Calu3 (cell line): ENCODE results near the gene PNPT1. TPM values are rescaled to one million over a fixed set of nuclear protein-coding genes. Genes with fewer than 3 reads are reported as not detected.
"Not testable (repeated sequence)": the region's sequence is repeated elsewhere in the genome, so short reads cannot be mapped to it uniquely, and the experiment has no call there.

ENCODE experiments used
- BruUV-seq: library from RNA; stranded (reverse); fragments of 400-500 nt; replicated peaks from 2 replicates; lab custom pipeline; 2021; lab: Mats Ljungman, UMichigan
- CTCF ChIA-PET: fragments of 300-600 bp; sonication (Branson Sonifier 250); formaldehyde crosslinking; loops from one replicate; lab custom pipeline; 2022; ENCODE audit warnings: antibody characterized with exemption; lab: Charles Lee
- DNase-seq: peaks from one replicate; pipeline ENCODE4 v3.0.0; 2022
- H3K27ac Mint-ChIP-seq: one replicate; pipeline ENCODE4 v1.8.0; 2022; ENCODE audit warnings: mixed read lengths; ENCODE audit not compliant: unreplicated experiment
- H3K27me3 Mint-ChIP-seq: one replicate; pipeline ENCODE4 v1.8.0; 2022; ENCODE audit warnings: mixed read lengths; ENCODE audit not compliant: unreplicated experiment
- H3K36me3 Mint-ChIP-seq: one replicate; pipeline ENCODE4 v1.8.0; 2022; ENCODE audit warnings: mild to moderate bottlenecking, moderate library complexity, mixed read lengths; ENCODE audit not compliant: insufficient read depth, unreplicated experiment
- H3K4me1 Mint-ChIP-seq: one replicate; pipeline ENCODE4 v1.8.0; 2022; ENCODE audit warnings: mild to moderate bottlenecking, low read depth, mixed read lengths; ENCODE audit not compliant: unreplicated experiment
- H3K4me3 Mint-ChIP-seq: one replicate; pipeline ENCODE4 v1.8.0; 2022; ENCODE audit warnings: mild to moderate bottlenecking, low read depth, moderate library complexity, mixed read lengths; ENCODE audit not compliant: unreplicated experiment
- H3K9me3 Mint-ChIP-seq: one replicate; pipeline ENCODE4 v1.8.0; 2022; ENCODE audit warnings: low read depth, mixed read lengths; ENCODE audit not compliant: unreplicated experiment
- intact Hi-C: fragments of 100-400 bp; cut with micrococcal nuclease; formaldehyde crosslinking; loops from one replicate; pipeline ENCODE4 v1.10.0; 2022; ENCODE audit not compliant: unreplicated experiment
- total RNA-seq: library from RNA; stranded (reverse); gene quantifications from 2 replicates; pipeline ENCODE4 v1.2.3, GENCODE V29; 2022
- TF ChIP-seq, protein P1 (sequence below): fragments of 200-600 bp; IDR thresholded peaks from one replicate; pipeline ENCODE4 v1.8.0; 2022; ENCODE audit warnings: antibody characterized with exemption; ENCODE audit not compliant: unreplicated experiment

PNPT1 gene
- total RNA-seq, 1 experiment from 2014 or later, result 58.5 TPM

DNA sequence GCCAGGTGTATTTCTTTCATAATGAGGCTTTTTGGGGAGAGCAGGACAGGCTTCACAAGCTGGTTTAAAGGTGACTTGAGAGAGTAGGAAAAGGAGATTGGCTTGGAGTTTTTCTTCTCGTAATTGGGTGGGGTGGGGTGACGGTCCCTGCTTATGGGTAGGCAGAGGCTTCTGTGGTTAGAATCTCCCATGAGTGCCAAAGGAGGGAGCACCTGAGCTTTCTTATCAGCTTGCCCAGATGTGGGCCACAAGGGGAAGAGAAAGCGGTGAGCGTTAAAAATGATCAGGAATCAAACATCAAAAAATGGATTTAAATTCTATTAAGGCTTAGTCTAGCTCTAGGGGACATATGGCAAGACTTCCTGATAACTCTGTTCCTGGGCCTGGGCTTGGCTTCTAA is 9.7 kb upstream of the PNPT1 start:
- Mint-ChIP-seq H3K9me3 (no peaks in the 10 kb centered on the region), H3K36me3 (no peaks in the 10 kb centered on the region), H3K4me3 (no peak overlapping the region), H3K4me1 (no peaks in the 10 kb centered on the region), H3K27ac (no peak overlapping the region), H3K27me3 (peaks cover 34% of the 10 kb centered on the region)
- no peak for DNase-seq
- TF ChIP-seq, protein P1, sequence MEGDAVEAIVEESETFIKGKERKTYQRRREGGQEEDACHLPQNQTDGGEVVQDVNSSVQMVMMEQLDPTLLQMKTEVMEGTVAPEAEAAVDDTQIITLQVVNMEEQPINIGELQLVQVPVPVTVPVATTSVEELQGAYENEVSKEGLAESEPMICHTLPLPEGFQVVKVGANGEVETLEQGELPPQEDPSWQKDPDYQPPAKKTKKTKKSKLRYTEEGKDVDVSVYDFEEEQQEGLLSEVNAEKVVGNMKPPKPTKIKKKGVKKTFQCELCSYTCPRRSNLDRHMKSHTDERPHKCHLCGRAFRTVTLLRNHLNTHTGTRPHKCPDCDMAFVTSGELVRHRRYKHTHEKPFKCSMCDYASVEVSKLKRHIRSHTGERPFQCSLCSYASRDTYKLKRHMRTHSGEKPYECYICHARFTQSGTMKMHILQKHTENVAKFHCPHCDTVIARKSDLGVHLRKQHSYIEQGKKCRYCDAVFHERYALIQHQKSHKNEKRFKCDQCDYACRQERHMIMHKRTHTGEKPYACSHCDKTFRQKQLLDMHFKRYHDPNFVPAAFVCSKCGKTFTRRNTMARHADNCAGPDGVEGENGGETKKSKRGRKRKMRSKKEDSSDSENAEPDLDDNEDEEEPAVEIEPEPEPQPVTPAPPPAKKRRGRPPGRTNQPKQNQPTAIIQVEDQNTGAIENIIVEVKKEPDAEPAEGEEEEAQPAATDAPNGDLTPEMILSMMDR, result no peak
- intact Hi-C loops, result no loop called here
- CTCF ChIA-PET, result no interaction called here
- no TSS peak for BruUV-seq

DNA sequence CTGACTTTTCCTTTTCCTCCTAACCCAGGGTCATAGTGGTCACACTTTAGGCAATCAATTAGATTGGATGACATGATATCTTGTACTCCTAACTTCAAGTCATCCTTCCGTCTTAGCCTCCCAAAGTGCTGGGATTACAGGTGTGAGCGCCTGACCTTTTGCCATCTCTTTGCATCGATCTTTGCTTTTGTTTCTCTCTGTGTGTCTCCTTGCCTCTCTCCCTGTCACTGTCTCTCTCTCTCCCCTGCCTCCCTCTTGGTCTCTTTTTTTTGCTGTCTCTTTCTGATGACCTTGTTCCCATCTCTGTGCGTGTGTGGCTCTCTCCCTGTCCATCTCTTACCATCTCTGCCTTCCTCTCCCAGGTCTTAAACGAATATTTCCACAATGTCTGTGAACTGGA is 904 bp downstream of the PNPT1 start:
- CTCF ChIA-PET, result not testable (repeated sequence)

DNA sequence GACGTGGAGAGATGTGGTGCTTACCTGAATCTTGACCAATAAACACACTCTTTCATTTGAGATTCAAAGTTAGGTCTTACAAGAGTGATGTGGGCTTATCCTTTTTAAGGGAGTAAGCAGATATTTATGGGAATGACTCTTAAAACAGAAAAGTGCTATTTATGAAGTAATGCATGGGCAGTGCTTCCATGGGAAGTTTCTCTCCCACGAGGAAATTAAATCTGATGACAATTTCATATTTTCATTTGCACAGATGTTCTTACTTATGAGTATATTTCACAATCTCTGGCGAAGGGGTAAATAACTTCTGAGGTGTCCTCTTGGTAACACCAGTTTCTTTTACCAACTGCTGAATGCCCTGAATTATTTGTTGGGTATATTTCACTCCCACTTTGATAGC is 21.0 kb downstream of the PNPT1 start:
- Mint-ChIP-seq H3K36me3 (peaks cover 4% of the 10 kb centered on the region), H3K4me1 (no peaks in the 10 kb centered on the region), H3K4me3 (no peak overlapping the region), H3K27ac (no peak overlapping the region), H3K9me3 (no peaks in the 10 kb centered on the region), H3K27me3 (no peaks in the 10 kb centered on the region)
- no TSS peak for BruUV-seq
- CTCF ChIA-PET, result no interaction called here
- intact Hi-C loops, result no loop called here
- TF ChIP-seq, protein P1, result no peak
- no peak for DNase-seq

More for the DNA sequence above, 904 bp downstream of the PNPT1 start:
- H3K9me3 Mint-ChIP-seq, intact Hi-C loops, BruUV-seq, DNase-seq, H3K27me3 Mint-ChIP-seq: not testable (repeated sequence)
- Mint-ChIP-seq H3K27ac (peak overlapping the region; percentile 91), H3K4me3 (peak overlapping the region; percentile 95), H3K4me1 (peaks cover 19% of the 10 kb centered on the region), H3K36me3 (peaks cover 27% of the 10 kb centered on the region)

DNA sequence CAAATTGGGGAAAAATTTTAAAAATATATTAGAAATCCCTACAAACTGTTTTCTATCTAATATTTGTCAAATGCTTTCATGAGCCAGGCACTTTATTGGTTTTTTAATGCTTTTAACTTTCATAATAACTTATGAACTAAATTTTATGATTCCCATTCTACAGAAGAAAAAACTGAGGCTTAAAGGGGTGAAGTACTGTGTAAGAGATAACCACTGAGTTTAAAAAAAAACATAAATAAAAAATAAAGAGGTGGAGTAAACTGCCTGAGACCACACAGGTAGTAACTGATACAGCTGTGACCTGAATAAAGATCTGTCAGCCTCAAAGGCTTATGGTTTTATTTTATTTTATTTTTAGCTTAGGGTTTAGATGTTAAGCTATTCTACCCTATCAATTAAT is 24.7 kb downstream of the PNPT1 start:
- peaks cover 2% of the 10 kb centered on the region for H3K36me3 Mint-ChIP-seq
- CTCF ChIA-PET, result no interaction called here
- no peak overlapping the region for H3K27ac Mint-ChIP-seq
- intact Hi-C loops, result no loop called here
- H3K4me1 Mint-ChIP-seq, result no peaks in the 10 kb centered on the region
- TF ChIP-seq, protein P1, result no peak
- no peaks in the 10 kb centered on the region for H3K9me3 Mint-ChIP-seq
- H3K27me3 Mint-ChIP-seq, result no peaks in the 10 kb centered on the region
- no peak overlapping the region for H3K4me3 Mint-ChIP-seq
- no peak for DNase-seq
- BruUV-seq, result no TSS peak

DNA sequence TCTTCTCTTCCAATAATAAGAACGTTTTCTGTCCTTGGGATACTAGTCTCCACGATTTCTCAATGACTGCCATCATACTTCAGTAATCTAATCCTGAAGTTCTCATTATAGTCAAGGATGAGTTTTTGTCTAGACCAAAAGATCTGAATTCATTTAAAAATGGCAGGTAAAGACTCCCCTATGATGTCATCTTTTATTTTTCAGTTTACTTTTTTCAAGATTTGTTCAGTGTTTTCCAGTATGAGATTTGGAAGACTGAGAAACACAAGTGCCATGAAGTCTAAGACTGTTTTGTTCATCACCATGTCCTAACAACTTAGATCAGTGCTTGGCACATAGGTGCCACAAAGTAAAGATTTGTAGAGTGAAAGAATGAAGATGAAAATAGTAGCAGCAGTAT is 40.4 kb downstream of the PNPT1 start:
- H3K4me3 Mint-ChIP-seq, result no peak overlapping the region
- no peak overlapping the region for H3K27ac Mint-ChIP-seq
- TF ChIP-seq, protein P1, result no peak
- no peaks in the 10 kb centered on the region for H3K27me3 Mint-ChIP-seq
- H3K36me3 Mint-ChIP-seq, result peaks cover 36% of the 10 kb centered on the region
- no peak for DNase-seq
- intact Hi-C loops, result no loop called here
- no peaks in the 10 kb centered on the region for H3K4me1 Mint-ChIP-seq
- no TSS peak for BruUV-seq
- no peaks in the 10 kb centered on the region for H3K9me3 Mint-ChIP-seq
- CTCF ChIA-PET, result no interaction called here
